H1 (cell line): ENCODE results near the gene OR52A5. TPM values are rescaled to one million over a fixed set of nuclear protein-coding genes. Genes with fewer than 3 reads are reported as not detected.

Experiments used
- ATF3 ChIP-seq: IDR thresholded peaks from 2 replicates; pipeline ENCODE4 v1.6.1; 2011; ENCODE audit warnings: low read depth, mild to moderate bottlenecking, low read length; ENCODE audit not compliant: insufficient read depth
- CBX5 ChIP-seq: fragments of 300-800, 300-1000 bp; sonication (generic); IDR thresholded peaks from 2 replicates; pipeline ENCODE4 v1.7.1; 2016; ENCODE audit warnings: antibody characterized with exemption, low read length, low read depth
- E2F6 ChIP-seq: IDR thresholded peaks from 2 replicates; pipeline ENCODE4 v1.6.1; 2012; ENCODE audit warnings: inconsistent platforms
- SRF ChIP-seq: IDR thresholded peaks from 2 replicates; pipeline ENCODE4 v1.6.1; 2011; ENCODE audit warnings: mild to moderate bottlenecking, low read depth, low read length, moderate library complexity
- USF2 ChIP-seq: IDR thresholded peaks from 2 replicates; pipeline ENCODE4 v1.6.1; 2011; ENCODE audit warnings: low read length, improper control_type of control experiment
- polyA plus RNA-seq, 7 experiments: library from polyadenylated mRNA; depleted of rRNA in 3 of 7; stranded (reverse) in 5 of 7; unstranded in 2 of 7; fragments of >200 nt in 5 of 7; fragments of 200-250 nt in 2 of 7; gene quantifications; 1 replicate in 5 of 7; 2 replicates in 1 of 7; 4 replicates in 1 of 7; pipeline versions ENCODE4 v1.2.1 to v1.2.3, GENCODE V29; 2011 to 2013; ENCODE audit warnings: missing spikeins in 2 of 7, mixed read lengths in 2 of 7
- total RNA-seq: library from RNA; stranded (reverse); fragmentation: NEBNext Ultra II Directional; extraction: Animal tissue kit (Norgen Biotek cat#: 25700); gene quantifications from 2 replicates; pipeline ENCODE4 v1.2.1, GENCODE V29; 2021

Gene OR52A5
- total and polyA plus RNA-seq, 2 of the 8 experiments (the other 6 are each of a cell fraction or from before 2014, with no cell fraction given) = 0.02 to 0.11 TPM

- TF ChIP-seq USF2 (no peak), ATF3 (no peak), E2F6 (no peak), CBX5 (no peak), SRF (no peak)
These were observed 45.2 kb downstream of the OR52A5 start (continued) for GRCh38 chr11:5092821-5093585.
